IMR-90 (cell line): ENCODE results near the gene PIP5K1C. TPM values are rescaled to one million over a fixed set of nuclear protein-coding genes. Genes with fewer than 3 reads are reported as not detected.

Source experiments
- ATAC-seq: fragments of 200-7000 bp; cut with Tn5 transposase; 2 replicates; pipeline ENCODE4 v1.9.1; 2020; ENCODE audit warnings: low read depth, mild to moderate bottlenecking, moderate library complexity
- BruUV-seq: library from RNA; stranded (reverse); fragments of 400-500 nt; replicated peaks from 2 replicates; lab custom pipeline; 2021; lab: Mats Ljungman, UMichigan
- CTCF ChIA-PET: fragments of 300-600 bp; formaldehyde crosslinking; extraction: SDS; loops from one replicate; lab custom pipeline; 2021; ENCODE audit warnings: antibody characterized with exemption; lab: Yijun Ruan, JAX
- POLR2A ChIA-PET: fragments of 300-600 bp; sonication (Branson Sonifier 250); formaldehyde crosslinking; loops from one replicate; lab custom pipeline; 2022; ENCODE audit warnings: antibody characterized with exemption; ENCODE audit not compliant: unreplicated experiment; lab: Charles Lee
- DNase-seq: peaks from one replicate; pipeline ENCODE4 v3.0.0; 2013
- H2AFZ ChIP-seq: replicated peaks from 2 replicates; pipeline ENCODE3; 2013; ENCODE audit warnings: low read length, mild to moderate bottlenecking; ENCODE audit not compliant: poor library complexity
- H2AK5ac ChIP-seq: 2 replicates; pipeline ENCODE4 v1.6.1; 2013; ENCODE audit warnings: low read depth, low read length, inconsistent platforms
- H2AK9ac ChIP-seq: replicated peaks from 2 replicates; pipeline ENCODE3; 2013; ENCODE audit warnings: mild to moderate bottlenecking, low read depth, low read length, moderate library complexity; ENCODE audit not compliant: poor library complexity
- H2BK120ac ChIP-seq: 2 replicates; pipeline ENCODE4 v1.6.1; 2013; ENCODE audit warnings: low read depth, low read length, inconsistent platforms
- H2BK15ac ChIP-seq: 3 replicates; pipeline ENCODE4 v1.6.1; 2013; ENCODE audit warnings: low read depth, low read length, inconsistent platforms
- H2BK20ac ChIP-seq: 2 replicates; pipeline ENCODE4 v1.6.1; 2013; ENCODE audit warnings: low read depth, mild to moderate bottlenecking, inconsistent platforms, low read length, moderate library complexity
- H2BK5ac ChIP-seq: 2 replicates; pipeline ENCODE4 v1.6.1; 2013; ENCODE audit warnings: mild to moderate bottlenecking, low read depth, low read length, inconsistent platforms; ENCODE audit not compliant: poor library complexity, severe bottlenecking
- H3K14ac ChIP-seq: replicated peaks from 2 replicates; pipeline ENCODE4 v1.6.1; 2013; ENCODE audit warnings: low read depth, low read length, inconsistent platforms
- H3K18ac ChIP-seq: 2 replicates; pipeline ENCODE4 v1.6.1; 2013; ENCODE audit warnings: low read depth, low read length, control low read depth
- H3K23ac ChIP-seq: 2 replicates; pipeline ENCODE4 v1.6.1; 2013; ENCODE audit warnings: low read depth, low read length, inconsistent platforms
- H3K27ac ChIP-seq: 2 replicates; pipeline ENCODE4 v1.5.1; 2013; ENCODE audit warnings: mild to moderate bottlenecking, control low read depth, low read length; ENCODE audit not compliant: insufficient read depth
- H3K27me3 ChIP-seq: 2 replicates; pipeline ENCODE4 v1.6.1; 2013; ENCODE audit warnings: low read length; ENCODE audit not compliant: control insufficient read depth, insufficient read depth
- H3K36me3 ChIP-seq: 2 replicates; pipeline ENCODE4 v1.6.1; 2013; ENCODE audit warnings: low read length, mixed read lengths; ENCODE audit not compliant: control insufficient read depth, insufficient read depth
- H3K4ac ChIP-seq: 2 replicates; pipeline ENCODE4 v1.6.1; 2013; ENCODE audit warnings: low read depth, low read length, inconsistent platforms
- H3K4me1 ChIP-seq: 2 replicates; pipeline ENCODE4 v1.6.1; 2013; ENCODE audit warnings: low read length, mixed read lengths; ENCODE audit not compliant: control insufficient read depth, insufficient read depth
- H3K4me2 ChIP-seq: 2 replicates; pipeline ENCODE4 v1.6.1; 2013; ENCODE audit warnings: low read depth, mild to moderate bottlenecking, control low read depth, low read length, moderate library complexity
- H3K4me3 ChIP-seq: 2 replicates; pipeline ENCODE4 v1.5.1; 2013; ENCODE audit warnings: low read depth, mild to moderate bottlenecking, control low read depth, low read length, moderate library complexity; ENCODE audit not compliant: insufficient read depth
- H3K56ac ChIP-seq: 2 replicates; pipeline ENCODE4 v1.6.1; 2013; ENCODE audit warnings: low read length, inconsistent platforms; ENCODE audit not compliant: insufficient read depth; ENCODE audit errors: extremely low read depth
- H3K79me1 ChIP-seq, 2 experiments: 2 replicates each; pipeline ENCODE4 v1.6.1; 2013; ENCODE audit warnings: low read length in 2 of 2, inconsistent platforms in 1 of 2, low read depth in 1 of 2
- H3K9ac ChIP-seq: 2 replicates; pipeline ENCODE4 v1.6.1; 2013; ENCODE audit warnings: low read depth, low read length, control low read depth
- H3K9me1 ChIP-seq: 2 replicates; pipeline ENCODE4 v1.6.1; 2013; ENCODE audit warnings: low read length, inconsistent platforms; ENCODE audit not compliant: insufficient read depth
- H3K9me3 ChIP-seq: 2 replicates; pipeline ENCODE4 v1.6.1; 2013; ENCODE audit warnings: low read length; ENCODE audit not compliant: control insufficient read depth, insufficient read depth
- H4K20me1 ChIP-seq: 2 replicates; pipeline ENCODE4 v1.6.1; 2013; ENCODE audit warnings: low read length, inconsistent platforms; ENCODE audit not compliant: insufficient read depth
- H4K5ac ChIP-seq: 2 replicates; pipeline ENCODE4 v1.6.1; 2013; ENCODE audit warnings: mild to moderate bottlenecking, low read depth, low read length, control low read depth
- H4K8ac ChIP-seq, 2 experiments: 2 replicates each; pipeline ENCODE4 v1.6.1; 2013; ENCODE audit warnings: low read depth in 2 of 2, low read length in 2 of 2, control low read depth in 1 of 2, inconsistent platforms in 1 of 2
- H4K91ac ChIP-seq: 2 replicates; pipeline ENCODE4 v1.6.1; 2013; ENCODE audit warnings: low read depth, low read length, inconsistent platforms; ENCODE audit not compliant: insufficient read depth
- BHLHE40 ChIP-seq: fragments of 150-350 bp; IDR thresholded peaks from 2 replicates; pipeline ENCODE4 v1.6.1; 2016; ENCODE audit warnings: mild to moderate bottlenecking, low read depth, low read length
- CEBPB ChIP-seq: IDR thresholded peaks from 2 replicates; pipeline ENCODE4 v1.6.1; 2012; ENCODE audit warnings: low read depth, low read length, improper control_type of control experiment
- CHD1 ChIP-seq: IDR thresholded peaks from 2 replicates; pipeline ENCODE4 v1.6.1; 2012; ENCODE audit warnings: low read depth, low read length, improper control_type of control experiment
- FOS ChIP-seq: fragments of 150-350 bp; IDR thresholded peaks from 2 replicates; pipeline ENCODE4 v1.6.1; 2016; ENCODE audit warnings: low read depth, low read length
- MAFK ChIP-seq: IDR thresholded peaks from 2 replicates; pipeline ENCODE4 v1.6.1; 2012; ENCODE audit warnings: low read depth, low read length, improper control_type of control experiment
- MAZ ChIP-seq: IDR thresholded peaks from 2 replicates; pipeline ENCODE4 v1.6.1; 2012; ENCODE audit warnings: low read depth, mild to moderate bottlenecking, low read length, improper control_type of control experiment, moderate library complexity, borderline replicate concordance
- MXI1 ChIP-seq: IDR thresholded peaks from 2 replicates; pipeline ENCODE4 v1.6.1; 2012; ENCODE audit warnings: low read depth, mild to moderate bottlenecking, low read length, moderate library complexity, borderline replicate concordance
- NFE2L2 ChIP-seq: fragments of 150-350 bp; IDR thresholded peaks from 2 replicates; pipeline ENCODE4 v1.6.1; 2016; ENCODE audit warnings: low read depth, mild to moderate bottlenecking, low read length
- POLR2A ChIP-seq: IDR thresholded peaks from 2 replicates; pipeline ENCODE4 v1.6.1; 2012; ENCODE audit warnings: mild to moderate bottlenecking, low read depth, low read length
- RAD21 ChIP-seq: IDR thresholded peaks from 2 replicates; pipeline ENCODE4 v1.6.1; 2012; ENCODE audit warnings: low read length, improper control_type of control experiment
- RCOR1 ChIP-seq: IDR thresholded peaks from 2 replicates; pipeline ENCODE4 v1.6.1; 2012; ENCODE audit warnings: mild to moderate bottlenecking, low read length, improper control_type of control experiment; ENCODE audit not compliant: insufficient replicate concordance
- RFX5 ChIP-seq: IDR thresholded peaks from 2 replicates; pipeline ENCODE4 v1.8.0; 2012; ENCODE audit warnings: low read depth, mild to moderate bottlenecking, low read length, moderate library complexity
- SMC3 ChIP-seq: fragments of 150-350 bp; IDR thresholded peaks from 2 replicates; pipeline ENCODE4 v1.6.1; 2016; ENCODE audit warnings: low read depth, mild to moderate bottlenecking, antibody characterized with exemption, low read length, moderate library complexity
- WGBS, 2 experiments: methylation state at CpG; one replicate each; pipeline versions ENCODE4 v1.1.5 to v1.1.7; 2013; ENCODE audit warnings: missing lambda C conversion rate in 2 of 2; ENCODE audit not compliant: insufficient read length in 1 of 2; ENCODE audit errors: extremely low coverage in 2 of 2; 5-methylcytosine and 5-hydroxymethylcytosine counted together
- dilution Hi-C: fragments of 300-500 bp; cut with HindIII; formaldehyde crosslinking; loops from one replicate; pipeline ENCODE4 v1.14.3; 2018; ENCODE audit warnings: low sequenced_read_pairs; ENCODE audit not compliant: unreplicated experiment
- in situ Hi-C: fragments of 300-500 bp; cut with MboI; formaldehyde crosslinking; loops from 3 replicates; pipeline ENCODE4 v1.14.3; 2019; ENCODE audit warnings: low sequenced_read_pairs, inconsistent platforms, mixed read lengths
- intact Hi-C: fragments of 100-400 bp; cut with micrococcal nuclease; formaldehyde crosslinking; loops from 2 replicates; pipeline ENCODE4 v1.10.0; 2022
- polyA plus RNA-seq, 3 experiments: library from polyadenylated mRNA; depleted of rRNA; stranded (reverse); fragments of >200 nt; gene quantifications; 2 replicates each; pipeline ENCODE4 v1.2.3, GENCODE V29; 2012; ENCODE audit warnings: low replicate concordance in 1 of 3
- total RNA-seq: library from RNA; depleted of rRNA; stranded (reverse); fragments of >200 nt; gene quantifications from 2 replicates; pipeline ENCODE4 v1.2.3, GENCODE V29; 2012
- TF ChIP-seq, protein P1 (sequence below): fragments of 150-350 bp; IDR thresholded peaks from 2 replicates; pipeline ENCODE4 v1.6.1; 2017; ENCODE audit warnings: mild to moderate bottlenecking, antibody characterized with exemption, low read length, low read depth
- TF ChIP-seq, protein P2 (sequence below): conservative IDR thresholded peaks from 2 replicates; pipeline ENCODE4 v1.5.1; 2012; ENCODE audit warnings: mild to moderate bottlenecking, low read depth, low read length, improper control_type of control experiment
- TF ChIP-seq, protein P3 (sequence below): fragments of 150-350 bp; IDR thresholded peaks from 2 replicates; pipeline ENCODE4 v1.6.1; 2016; ENCODE audit warnings: low read depth, mild to moderate bottlenecking, low read length, moderate library complexity, borderline replicate concordance

The PIP5K1C gene
- total and polyA plus RNA-seq, 2 of the 4 experiments (the other 2 are of a cell fraction), result 13.6 to 23.3 TPM

DNA sequence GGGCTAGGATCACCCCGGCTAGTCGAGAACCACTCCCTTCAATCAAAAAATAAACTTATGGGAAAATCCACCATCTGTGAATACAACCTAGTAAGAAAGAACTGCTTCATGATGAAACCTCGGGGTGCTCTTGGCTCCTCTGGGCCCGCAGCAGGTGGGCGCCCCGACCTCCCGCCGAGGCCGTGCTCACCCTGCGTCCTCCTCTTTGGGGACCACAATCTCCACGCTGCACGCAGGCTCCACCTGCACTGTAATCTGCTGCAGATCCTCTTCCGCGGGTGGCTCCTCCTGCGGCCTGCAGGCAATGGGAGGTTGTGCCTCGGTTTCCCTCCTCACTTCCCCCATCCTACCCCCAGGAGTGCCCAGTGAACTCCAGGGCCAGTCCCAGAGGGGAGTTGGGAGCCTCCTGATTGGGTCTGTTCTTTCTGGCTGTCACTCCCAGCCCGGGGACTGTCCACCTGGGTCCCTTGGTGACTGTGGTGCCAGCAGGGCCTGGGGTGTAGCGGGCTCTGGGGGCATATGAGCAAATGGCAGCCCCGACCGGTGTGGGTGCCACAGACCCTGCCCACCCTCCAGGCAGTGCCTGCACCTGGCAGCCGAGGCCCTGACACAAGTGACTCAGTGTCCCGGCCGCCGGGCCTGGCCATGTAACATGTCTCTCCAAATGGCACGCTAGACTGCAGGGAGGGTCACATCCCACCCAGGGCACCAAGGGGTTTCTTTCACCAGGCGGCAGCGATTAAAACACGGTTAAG is 58.6 kb downstream of the PIP5K1C start:
- no peak for DNase-seq
- H2BK5ac ChIP-seq, result no peak overlapping the region

More for the DNA sequence above, 58.6 kb downstream of the PIP5K1C start:
- Histone ChIP-seq H3K18ac (no peak overlapping the region), H3K79me1 (no peaks in the 10 kb centered on the region; a peak in 1 of 4 replicates), H4K8ac (no peak overlapping the region), H2AK9ac (no peak overlapping the region), H3K9ac (no peak overlapping the region), H2BK15ac (no peak overlapping the region), H2AK5ac (no peak overlapping the region), H3K36me3 (peaks cover 50% of the 10 kb centered on the region), H2BK120ac (no peak overlapping the region), H2AFZ (no peak overlapping the region), H3K14ac (no peak overlapping the region), H3K56ac (no peak overlapping the region), H4K20me1 (peaks cover 6% of the 10 kb centered on the region; the same call in 1 of the 2 replicates), H3K4ac (no peak overlapping the region), H3K23ac (no peak overlapping the region), H3K27me3 (no peaks in the 10 kb centered on the region), H2BK20ac (no peak overlapping the region), H3K4me3 (no peak overlapping the region), H3K4me2 (no peak overlapping the region), H4K91ac (no peak overlapping the region), H3K4me1 (no peaks in the 10 kb centered on the region), H4K5ac (no peak overlapping the region), H3K27ac (no peak overlapping the region), H3K9me1 (no peaks in the 10 kb centered on the region), H3K9me3 (no peaks in the 10 kb centered on the region)
- no TSS peak for BruUV-seq
- in situ Hi-C loops (no loop called here), intact Hi-C loops (no loop called here), dilution Hi-C loops (no loop called here)
- ChIA-PET CTCF (no interaction called here), POLR2A (no interaction called here)
- TF ChIP-seq RCOR1 (no peak), RAD21 (no peak), POLR2A (no peak), CHD1 (no peak), MAZ (no peak), NFE2L2 (no peak), BHLHE40 (no peak), CEBPB (no peak), FOS (no peak), RFX5 (no peak), SMC3 (no peak), MAFK (no peak), MXI1 (no peak)
- TF ChIP-seq, protein P1, sequence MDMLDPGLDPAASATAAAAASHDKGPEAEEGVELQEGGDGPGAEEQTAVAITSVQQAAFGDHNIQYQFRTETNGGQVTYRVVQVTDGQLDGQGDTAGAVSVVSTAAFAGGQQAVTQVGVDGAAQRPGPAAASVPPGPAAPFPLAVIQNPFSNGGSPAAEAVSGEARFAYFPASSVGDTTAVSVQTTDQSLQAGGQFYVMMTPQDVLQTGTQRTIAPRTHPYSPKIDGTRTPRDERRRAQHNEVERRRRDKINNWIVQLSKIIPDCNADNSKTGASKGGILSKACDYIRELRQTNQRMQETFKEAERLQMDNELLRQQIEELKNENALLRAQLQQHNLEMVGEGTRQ, result no peak
- TF ChIP-seq, protein P2, sequence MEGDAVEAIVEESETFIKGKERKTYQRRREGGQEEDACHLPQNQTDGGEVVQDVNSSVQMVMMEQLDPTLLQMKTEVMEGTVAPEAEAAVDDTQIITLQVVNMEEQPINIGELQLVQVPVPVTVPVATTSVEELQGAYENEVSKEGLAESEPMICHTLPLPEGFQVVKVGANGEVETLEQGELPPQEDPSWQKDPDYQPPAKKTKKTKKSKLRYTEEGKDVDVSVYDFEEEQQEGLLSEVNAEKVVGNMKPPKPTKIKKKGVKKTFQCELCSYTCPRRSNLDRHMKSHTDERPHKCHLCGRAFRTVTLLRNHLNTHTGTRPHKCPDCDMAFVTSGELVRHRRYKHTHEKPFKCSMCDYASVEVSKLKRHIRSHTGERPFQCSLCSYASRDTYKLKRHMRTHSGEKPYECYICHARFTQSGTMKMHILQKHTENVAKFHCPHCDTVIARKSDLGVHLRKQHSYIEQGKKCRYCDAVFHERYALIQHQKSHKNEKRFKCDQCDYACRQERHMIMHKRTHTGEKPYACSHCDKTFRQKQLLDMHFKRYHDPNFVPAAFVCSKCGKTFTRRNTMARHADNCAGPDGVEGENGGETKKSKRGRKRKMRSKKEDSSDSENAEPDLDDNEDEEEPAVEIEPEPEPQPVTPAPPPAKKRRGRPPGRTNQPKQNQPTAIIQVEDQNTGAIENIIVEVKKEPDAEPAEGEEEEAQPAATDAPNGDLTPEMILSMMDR, result no peak
- TF ChIP-seq, protein P3, sequence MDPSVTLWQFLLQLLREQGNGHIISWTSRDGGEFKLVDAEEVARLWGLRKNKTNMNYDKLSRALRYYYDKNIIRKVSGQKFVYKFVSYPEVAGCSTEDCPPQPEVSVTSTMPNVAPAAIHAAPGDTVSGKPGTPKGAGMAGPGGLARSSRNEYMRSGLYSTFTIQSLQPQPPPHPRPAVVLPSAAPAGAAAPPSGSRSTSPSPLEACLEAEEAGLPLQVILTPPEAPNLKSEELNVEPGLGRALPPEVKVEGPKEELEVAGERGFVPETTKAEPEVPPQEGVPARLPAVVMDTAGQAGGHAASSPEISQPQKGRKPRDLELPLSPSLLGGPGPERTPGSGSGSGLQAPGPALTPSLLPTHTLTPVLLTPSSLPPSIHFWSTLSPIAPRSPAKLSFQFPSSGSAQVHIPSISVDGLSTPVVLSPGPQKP, result no peak
- WGBS, 2 experiments, result 93% methylated on average over 23 of the region's 28 CpGs; no CpG with 5 or more reads in 1 of the 2 experiments
- ATAC-seq, result no peak
